Activated CD4-positive, alpha-beta T cell treated with anti-CD3 and anti-CD28 coated beads for 48 hours (primary cell): ENCODE results near the gene CALM1.

Experiments used
- DNase-seq: peaks from one replicate; pipeline ENCODE4 v3.0.0-alpha.2; 2020

CALM1 gene

DNA sequence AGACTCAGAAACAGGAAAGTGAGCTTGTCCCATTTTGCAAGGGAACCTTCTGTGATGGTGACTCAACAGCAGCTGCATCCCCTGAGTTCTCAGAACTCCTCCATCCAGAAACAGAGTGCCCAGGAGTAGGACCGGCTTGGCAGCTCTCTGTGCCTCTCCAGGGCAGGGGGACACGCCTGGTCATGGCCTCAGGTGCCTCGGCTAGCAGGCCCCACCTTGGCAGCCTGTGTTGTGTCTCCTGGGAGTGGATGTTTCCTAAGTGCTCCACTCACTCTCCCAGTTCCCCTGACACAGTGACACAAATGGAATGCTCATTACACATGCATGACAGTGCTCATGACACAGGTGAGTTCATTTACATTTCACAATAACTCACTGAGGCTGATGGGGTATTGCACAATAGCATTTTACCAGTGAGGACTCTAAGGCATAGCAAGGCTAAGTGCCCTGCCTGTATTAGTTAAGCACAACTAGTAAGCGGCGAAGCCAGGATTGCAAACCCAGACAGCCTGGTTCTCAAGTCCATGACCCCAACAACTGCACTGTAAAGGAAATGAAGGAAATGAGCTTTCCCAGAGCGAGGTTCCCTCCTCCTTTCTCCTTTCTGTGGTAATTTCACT lies 47.4 kb downstream of the CALM1 start:
- no peak for DNase-seq

DNA sequence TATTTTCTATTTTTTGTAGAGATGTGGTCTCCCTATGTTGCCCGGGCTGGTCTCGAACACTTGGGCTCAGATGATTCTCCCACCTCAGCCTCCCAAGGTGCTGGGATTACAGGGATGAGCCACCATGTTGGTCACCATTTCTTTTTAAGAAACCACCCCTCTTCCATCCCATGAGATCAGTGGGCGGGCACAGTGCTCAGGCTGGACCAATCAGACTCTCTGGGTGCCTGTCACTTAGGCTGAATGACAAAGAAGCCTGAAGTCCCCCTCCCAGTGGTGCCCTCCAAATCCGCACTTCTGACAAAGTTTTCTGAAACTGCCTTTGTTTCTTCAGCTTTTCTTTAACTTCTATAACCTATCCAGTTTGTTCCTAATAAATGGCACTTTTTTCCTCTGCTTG lies 48.2 kb downstream of the CALM1 start:
- no peak for DNase-seq

DNA sequence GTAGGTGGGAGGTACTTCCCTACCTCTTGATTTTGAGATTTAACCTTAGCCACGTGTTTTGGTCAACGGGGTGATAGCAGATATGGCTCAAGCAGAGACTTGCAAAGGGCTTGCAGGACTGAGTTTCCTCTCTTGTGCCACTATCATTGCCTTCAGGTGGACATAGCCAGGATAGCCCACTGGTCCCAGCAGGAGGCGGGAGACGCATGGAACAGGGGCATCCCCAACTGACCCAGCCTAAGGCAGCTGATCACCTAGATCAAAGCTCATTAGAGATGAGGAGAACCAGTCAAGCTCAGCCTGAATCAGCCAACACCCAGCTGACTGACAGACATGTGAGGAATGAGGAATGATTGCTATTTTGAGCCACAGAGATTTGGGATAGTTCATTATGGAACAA lies 49.6 kb downstream of the CALM1 start:
- no peak for DNase-seq

DNA sequence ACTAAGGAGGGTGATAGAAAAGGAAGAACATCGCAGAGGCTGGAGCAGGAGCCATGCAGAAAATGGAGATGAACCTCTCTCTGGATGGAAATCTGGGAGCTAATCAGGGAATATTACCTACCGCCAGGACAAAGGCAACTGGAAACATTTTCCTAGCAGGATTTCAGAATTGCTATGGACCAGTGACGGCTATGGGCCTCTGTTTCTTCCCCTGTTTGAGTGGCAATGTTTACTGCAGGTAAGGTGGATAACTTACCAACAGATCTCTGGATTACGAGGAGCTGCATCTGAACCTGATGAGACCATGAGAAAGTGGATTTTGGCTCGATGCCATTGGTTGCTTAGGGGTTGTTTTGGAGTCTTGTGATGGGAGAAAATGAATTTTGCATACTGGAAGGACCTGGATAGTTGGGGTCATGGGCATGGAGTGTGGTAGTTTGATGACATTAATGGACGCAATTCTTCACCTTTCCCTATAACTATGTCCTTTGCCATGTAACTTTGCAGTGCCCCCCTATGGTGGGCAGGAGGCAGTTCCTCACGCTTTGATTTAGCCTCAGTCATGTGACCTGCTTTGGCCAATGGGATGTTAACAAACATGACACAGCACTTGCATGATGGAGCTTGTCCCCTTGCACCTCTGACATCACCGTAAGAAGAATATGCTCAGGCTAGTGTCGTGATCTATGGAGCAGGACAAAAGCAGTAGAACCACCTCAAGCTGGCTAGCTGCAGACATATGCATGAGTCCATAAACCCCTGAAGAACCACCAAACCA lies 51.1 kb downstream of the CALM1 start:
- no peak for DNase-seq

DNA sequence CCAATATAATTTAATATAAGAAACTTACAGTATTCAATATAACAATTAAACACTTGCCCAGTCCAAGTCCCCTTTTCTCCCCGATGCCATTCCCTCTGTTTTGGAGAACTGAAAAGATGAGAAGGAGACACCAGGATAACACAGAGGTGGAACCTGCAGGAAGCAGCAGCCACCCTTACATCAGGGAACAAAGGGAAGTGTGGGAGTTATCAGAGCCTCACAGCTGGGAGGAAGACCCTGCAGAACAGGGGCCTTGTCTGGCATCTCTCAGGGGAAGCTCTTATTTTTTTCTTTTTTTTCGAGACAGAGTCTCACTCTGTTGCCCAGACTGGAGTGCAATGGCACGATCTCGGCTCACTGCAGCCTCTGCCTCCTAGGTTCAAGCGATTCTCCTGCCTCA lies 52.6 kb downstream of the CALM1 start:
- no peak for DNase-seq

DNA sequence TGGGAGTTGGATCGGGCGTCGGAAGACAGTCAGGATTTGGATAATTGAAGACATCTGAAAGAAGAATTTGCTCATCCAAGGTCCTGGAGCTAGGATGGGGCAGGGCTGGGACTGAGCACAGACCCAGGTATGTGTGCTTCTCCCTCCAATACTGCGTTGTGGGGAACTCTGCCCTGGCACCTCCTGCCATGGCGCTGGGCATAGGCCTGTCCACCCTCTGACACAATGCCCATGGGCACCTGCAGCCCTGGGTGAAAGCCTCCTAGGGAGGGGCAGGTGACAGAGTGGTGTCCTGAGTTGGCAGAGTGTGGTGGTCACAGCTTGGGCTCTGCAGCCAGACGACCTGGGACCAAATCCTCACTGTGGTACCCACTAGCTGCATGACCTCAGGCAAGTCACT lies 53.3 kb downstream of the CALM1 start:
- no peak for DNase-seq

DNA sequence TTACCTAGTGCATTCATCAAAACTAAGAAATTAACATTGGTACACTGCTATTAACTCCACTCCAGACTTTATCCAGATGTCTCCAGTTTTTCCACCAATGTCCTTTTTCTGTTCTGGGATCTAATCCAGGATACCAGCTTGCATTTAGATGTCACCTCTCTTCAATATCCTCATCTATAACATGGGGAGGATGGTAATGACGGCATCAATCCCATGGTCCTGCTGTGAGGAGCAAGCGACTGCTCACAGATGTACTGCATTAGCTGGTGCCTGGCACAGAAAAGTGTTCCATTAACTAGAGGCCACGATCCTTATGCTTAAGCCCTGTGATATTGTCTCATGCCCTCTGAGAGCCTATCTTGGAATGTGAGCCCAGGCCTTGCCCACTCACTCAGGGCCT lies 53.8 kb downstream of the CALM1 start:
- no peak for DNase-seq

DNA sequence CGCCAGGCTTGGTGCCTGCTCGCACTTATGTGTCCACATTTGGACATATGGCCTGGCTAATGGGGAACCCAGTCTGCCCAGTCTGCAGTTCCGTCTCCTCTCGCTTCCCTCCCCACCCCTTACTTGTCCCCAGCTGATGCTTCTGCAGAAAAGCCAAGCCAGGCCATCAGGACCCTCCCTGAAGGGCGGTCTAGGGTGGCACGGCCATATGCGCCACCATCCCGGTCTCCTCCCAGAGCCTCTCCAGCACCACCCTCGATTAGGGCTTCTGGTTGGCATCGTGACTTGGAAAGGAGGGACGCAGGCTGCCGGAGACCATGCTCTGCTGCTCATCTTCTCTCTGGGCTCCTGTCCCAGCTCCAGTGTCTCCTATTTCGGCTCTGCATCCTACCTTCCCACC lies 54.6 kb downstream of the CALM1 start:
- no peak for DNase-seq

DNA sequence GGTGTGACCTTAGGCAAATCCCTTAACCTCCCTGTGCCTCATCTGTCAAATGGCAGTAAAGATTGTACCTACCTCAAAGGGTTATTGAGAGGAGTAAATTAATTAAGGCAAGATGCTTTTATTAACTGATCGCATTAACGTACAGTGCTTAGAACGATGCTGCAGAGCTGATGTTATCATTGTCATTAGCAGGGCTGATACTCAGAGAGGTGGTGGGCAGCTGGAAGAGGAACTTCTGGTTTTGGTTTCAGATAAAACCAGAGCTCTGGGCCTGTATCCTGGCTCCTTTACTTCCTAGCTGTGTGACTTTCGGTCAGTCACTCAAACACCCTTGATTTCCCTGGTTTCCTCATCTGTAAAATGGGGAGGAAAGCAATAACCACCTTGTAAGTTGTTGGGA lies 55.1 kb downstream of the CALM1 start:
- no peak for DNase-seq

DNA sequence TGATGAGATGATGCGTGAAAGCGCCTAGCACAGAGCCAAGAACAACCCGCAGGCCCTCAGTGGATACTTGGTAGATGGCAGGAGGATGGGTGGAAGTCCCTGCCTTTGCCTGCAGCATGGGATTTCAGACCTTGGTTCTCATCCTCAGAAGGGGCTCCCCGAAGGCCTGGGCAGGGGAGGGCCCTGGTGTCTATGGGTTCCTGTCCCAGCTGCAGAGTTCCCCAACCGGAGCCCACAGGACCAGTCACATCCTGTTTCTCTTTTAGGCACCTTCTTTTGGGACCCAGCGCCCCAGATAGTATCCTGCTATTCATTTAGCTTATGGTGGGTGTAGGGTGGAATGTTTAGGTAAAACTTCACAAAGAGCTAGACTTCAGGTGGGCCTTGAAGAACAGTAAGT lies 55.5 kb downstream of the CALM1 start:
- no peak for DNase-seq

DNA sequence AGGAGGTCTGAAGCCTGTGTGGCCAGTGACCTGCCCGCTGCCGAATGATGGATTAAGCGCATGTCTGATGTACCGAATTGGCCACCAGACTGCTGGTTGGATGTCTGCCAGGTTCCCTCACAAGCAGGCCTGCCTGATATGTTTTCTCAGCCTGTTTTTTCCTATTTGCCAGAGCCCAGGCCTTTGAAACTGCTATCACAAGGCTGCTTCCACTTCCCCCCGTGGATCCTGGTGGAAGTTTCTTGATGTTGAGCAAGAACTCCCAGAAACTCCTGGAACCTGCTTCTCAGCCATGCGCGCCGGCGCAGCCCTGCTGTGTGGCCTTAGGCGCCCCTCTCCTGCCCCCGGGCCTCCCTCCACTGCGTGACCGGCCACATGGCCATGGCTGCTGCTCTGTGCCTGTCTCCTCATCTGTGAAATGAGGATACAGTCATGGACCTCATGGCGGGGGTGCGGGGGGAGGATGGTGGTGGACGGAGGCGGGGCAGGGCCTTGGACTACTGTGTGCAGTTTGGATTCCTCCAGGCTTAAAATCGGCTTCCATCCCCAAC lies 56.6 kb downstream of the CALM1 start:
- DNase-seq = no peak

DNA sequence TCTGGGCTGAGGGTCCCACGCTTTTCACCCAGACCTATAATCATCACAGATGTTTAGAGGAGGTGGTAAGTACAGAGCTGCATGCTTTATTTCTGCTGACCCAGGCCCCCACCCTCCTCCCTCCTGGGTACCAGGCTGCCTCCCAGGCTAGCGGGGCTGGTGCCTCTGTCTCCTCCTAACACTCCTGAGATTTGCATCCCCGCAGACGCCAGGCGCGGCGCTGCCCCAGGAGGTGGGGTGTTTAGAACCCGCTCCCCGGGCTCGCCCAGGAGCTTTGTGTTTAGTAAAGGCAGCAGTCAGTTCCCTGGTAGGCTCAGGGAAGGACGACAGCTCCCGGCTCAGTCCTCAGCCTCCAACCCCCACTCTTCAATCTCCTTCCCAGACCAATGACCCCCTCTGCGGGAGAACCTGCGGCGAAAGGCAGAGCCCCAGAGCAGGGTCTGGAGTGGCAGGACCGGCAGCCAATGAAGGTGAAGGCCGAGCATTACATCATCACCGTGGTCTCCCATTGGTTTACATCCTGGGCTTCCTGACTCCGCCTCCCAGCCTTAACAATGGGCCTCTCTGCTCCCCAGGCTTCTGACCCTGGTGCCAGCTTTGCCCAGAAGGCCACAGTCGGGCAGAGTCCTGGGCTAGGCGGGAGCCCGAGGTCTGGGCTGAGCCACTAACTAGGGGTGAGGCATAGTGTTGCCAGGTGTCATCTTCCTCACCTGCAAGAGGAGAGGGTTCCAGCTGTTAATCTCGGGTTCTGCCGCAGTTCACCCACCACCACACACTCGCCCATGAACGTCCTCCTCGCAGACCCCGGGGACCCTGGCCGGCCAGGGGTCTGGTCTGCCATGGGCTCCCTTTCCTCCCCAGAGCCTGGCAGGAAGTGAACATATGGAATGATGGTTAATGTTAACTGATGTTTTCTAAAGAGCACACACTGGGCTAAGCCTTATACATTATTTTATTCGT lies 57.5 kb downstream of the CALM1 start:
- DNase-seq = peak; percentile 30

DNA sequence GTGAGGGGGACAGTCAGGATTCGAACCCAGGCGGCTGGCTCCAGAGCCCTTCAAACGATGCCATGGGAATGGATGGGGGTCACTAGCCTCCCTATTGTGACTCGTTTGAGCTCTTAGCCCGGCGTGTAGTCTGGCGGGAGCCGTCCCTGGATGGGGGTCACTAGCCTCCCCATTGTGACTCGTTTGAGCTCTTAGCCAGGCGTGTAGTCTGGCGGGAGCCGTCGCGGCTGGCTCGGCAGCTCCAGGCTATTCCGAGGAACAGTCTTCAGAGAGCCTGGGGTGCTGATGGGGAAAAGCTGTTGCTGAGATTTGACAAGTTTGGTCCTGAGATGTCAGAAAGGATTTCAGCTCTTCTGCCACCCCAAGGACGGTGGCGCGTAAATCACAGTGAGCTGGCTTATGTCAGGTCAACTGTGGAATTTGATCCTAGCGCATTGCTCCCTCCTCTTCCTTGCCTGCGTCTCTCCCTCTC lies 58.3 kb downstream of the CALM1 start:
- no peak for DNase-seq

DNA sequence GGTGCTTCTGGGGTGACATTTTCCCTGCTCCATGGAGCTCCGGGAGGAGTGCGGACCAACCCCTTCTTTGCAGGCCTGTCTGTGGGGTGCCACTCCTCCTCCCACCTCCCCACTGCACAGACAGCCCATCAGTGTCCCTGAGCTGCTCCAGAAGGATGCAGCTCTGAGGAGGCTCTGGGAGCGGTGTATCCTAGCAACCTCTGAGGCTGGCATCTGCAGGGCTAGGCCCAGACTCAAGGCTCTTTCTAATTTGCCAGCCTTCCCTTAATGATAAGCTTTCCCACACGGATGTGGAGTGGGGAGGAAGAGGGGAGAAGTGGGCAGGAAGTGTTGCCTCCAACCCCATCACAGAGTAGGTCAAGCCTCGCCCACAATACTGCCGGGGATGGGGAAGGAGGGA lies 59.7 kb downstream of the CALM1 start:
- no peak for DNase-seq

DNA sequence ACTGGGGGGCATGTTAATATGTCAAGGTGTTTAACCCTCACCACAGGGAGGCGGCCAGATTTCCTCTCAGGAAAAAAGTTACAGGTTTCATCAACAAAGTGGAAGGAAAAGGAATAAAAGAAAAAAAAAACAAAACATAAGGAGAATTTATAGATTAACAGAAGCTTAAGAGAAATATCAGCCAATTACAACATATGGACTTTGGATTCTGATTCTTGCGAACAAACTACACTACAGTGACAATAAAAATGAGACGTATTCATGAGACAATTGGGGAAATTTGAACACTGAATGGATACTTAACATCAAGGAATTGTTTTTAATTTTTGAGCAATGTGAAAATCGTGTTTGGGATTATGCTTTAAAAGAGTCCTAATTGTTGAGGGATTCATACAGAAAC lies 60.4 kb downstream of the CALM1 start:
- no peak for DNase-seq
